AG08396 (cell line): Measurements from ENCODE around the gene SWT1.
"Not testable (repeated sequence)": the region's sequence is repeated elsewhere in the genome, so short reads cannot be mapped to it uniquely, and the experiment has no call there.

ENCODE experiments used
- DNase-seq: peaks from one replicate; pipeline ENCODE4 v3.0.0; 2012; ENCODE audit warnings: low spot score, mixed read lengths

Gene SWT1

DNA sequence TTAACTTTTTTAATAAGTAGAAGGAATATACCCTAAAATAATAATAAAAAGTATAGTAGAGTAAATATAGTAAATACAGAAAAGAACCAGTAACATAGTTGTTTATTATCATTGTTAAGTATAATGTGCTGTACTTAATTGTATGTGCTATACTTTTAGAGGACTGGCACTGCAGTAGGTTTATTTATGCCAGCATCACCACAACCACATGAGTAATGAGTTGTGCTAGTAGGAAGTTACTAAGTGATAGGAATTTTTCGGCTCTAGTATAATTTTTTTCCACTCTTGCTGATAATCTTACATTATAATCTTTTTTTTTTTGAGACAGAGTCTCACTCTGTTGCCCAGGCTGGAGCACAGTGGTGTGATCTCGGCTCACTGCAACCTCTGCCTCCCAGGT, 88.5 kb downstream of the SWT1 start:
- DNase-seq, result no peak

- DNase-seq, result no peak
These were observed 92.6 kb downstream of the SWT1 start for GRCh38 chr1:185249563-185249962.

GRCh38 chr1:185250063-185250462, 93.1 kb downstream of the SWT1 start:
- DNase-seq, result no peak

GRCh38 chr1:185251928-185252327, 95.0 kb downstream of the SWT1 start:
- DNase-seq, result not testable (repeated sequence)

DNA sequence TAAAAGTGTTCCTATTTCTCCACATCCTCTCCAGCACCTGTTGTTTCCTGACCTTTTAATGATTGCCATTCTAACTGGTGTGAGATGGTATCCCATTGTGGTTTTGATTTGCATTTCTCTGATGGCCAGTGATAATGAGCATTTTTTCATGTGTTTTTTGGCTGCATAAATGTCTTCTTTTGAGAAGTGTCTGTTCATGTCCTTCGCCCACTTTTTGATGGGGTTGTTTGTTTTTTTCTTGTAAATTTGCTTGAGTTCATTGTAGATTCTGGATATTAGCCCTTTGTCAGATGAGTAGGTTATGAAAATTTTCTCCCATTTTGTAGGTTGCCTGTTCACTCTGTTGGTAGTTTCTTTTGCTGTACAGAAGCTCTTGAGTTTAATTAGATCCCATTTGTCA, 95.4 kb downstream of the SWT1 start:
- DNase-seq, result not testable (repeated sequence)

DNA sequence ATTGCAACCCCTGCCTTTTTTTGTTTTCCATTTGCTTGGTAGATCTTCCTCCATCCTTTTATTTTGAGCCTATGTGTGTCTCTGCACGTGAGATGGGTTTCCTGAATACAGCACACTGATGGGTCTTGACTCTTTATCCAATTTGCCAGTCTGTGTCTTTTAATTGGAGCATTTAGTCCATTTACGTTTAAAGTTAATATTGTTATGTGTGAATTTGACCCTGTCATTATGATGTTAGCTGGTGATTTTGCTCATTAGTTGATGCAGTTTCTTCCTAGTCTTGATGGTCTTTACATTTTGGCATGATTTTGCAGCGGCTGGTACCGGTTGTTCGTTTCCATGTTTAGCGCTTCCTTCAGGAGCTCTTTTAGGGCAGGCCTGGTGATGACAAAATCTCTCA, 98.6 kb downstream of the SWT1 start:
- DNase-seq, result not testable (repeated sequence)

GRCh38 chr1:185257116-185257949, 100.4 kb downstream of the SWT1 start:
- DNase-seq, result not testable (repeated sequence)

DNA sequence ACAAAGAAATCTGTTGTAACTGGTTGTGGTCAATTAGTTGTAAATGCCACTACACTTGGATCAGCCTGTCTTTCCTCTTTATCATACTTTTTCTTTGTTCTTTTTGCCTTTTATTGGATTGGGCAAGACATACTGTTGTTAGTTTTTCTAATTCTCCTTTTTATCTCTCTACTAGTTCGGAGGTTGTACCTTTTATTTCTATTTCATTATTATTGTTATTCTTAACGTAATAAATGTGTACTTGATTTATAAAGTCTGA, 100.9 kb downstream of the SWT1 start:
- no peak for DNase-seq

- no peak for DNase-seq
These were observed 101.7 kb downstream of the SWT1 start for GRCh38 chr1:185258676-185259075.

DNA sequence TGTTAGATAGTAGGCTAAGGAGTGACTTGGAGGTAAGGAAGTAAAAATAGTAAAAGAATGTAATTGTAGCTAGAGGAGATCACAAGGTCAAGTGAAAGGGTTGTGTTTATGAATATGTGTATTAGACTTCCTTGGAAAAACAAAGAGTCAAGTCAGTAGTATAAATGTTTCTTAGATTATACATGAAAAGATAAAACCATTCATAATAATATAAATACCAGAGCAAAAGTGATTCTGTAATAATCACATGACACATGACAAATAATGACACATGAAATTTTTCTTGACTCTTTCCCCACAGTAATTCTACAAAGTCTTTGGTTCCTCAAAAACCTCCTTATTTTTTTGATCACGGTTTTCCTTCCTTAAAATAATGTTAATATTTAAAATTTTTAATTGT, 103.6 kb downstream of the SWT1 start:
- DNase-seq, result no peak

DNA sequence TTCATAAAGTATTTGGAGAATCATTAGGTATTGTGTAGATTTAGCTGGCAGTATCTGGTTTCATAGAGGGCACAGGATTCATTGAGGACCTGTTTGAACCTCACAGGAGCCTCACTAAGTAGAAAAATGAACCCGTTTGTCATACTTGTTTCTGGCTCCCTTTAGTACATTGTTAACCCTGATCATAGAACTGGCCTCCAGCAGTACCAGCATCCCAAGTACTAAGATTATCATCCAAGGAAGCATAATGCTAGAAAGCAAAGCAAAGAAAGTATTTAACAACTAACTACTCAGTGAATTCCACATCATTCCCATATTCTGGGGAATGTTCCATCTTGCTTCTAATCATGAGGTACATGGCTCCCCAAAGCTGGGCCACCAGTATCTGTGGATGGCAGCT, 105.2 kb downstream of the SWT1 start:
- no peak for DNase-seq

DNA sequence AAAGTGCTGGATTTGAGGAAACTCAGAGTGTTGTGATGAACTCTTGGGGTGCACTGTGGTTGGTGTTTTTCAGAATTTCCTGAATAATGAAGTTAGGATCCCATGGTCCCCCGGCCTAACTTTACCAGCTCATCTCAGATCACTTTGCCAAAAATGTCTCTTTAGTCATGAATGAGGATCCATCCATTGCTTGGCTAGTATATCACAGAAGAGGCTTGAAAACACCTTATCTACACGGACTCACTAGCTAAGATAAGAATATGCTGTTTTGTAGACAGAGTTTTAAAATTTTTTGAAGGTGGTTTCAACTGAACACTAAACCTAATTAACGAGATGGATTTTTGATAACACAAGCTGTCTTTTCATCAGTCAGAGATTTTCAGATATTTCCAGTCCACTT, 106.3 kb downstream of the SWT1 start:
- no peak for DNase-seq

DNA sequence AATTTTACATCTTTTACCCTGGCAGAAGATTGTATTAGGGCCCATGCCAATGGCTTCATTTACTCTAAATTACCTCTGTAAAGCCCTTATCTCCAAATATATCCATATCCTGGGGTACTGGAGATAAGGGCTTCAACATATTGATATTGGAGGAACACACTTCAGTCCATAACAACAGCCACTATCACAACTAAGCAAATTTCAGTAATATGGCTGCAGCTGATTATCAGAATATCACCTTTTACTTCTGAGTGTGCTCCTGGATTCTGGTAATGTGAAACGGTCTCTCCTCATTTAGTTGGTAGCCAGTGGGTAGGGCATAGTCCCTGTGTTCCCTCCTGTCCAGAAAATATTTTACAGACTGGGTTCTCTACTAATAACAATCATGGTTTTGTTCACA, 106.8 kb downstream of the SWT1 start:
- DNase-seq, result no peak

GRCh38 chr1:185265314-185265713, 108.3 kb downstream of the SWT1 start:
- no peak for DNase-seq

- no peak for DNase-seq
These were observed 110.3 kb downstream of the SWT1 start for GRCh38 chr1:185267301-185267700.

DNA sequence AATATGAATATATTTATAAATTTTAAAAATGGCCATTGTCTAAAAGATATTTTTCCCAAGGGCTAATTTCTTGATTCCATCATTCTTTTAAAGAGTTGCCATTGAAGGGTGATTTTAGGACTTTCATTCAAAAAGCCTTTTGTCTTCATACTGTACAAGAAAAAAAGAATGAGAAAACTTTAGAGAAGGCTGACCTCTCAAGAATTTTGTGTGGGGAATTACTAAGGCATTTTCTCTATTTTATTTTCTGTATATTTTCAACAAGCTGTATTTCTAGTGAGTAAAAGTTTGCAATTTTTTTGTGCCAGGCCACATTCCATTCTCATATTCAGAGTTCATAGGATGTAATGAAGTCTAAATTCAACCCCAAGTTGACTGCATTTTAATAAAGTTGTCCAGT, 110.7 kb downstream of the SWT1 start:
- DNase-seq, result no peak

DNA sequence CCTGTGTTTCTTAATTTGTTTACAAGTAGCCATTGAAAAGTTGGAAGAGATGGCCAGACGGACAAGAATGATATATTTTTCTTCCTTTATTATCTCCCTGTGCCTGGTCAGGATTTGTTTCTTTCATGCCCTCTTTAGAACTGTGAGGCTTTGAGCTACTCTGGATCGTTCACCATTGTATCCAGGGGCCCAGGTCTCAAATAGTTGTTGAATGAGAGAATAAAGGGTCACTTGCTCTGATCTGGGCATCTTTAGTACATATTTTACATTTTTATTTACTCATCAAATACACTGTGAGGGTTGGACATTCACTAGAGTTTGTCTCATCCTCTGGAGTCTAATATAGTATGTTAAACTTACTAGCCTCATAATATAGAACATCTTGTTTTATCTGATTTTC, 111.4 kb downstream of the SWT1 start:
- no peak for DNase-seq

- no peak for DNase-seq
These were observed 115.0 kb downstream of the SWT1 start for GRCh38 chr1:185271921-185272320.

- DNase-seq, result no peak
These were observed 122.6 kb downstream of the SWT1 start for GRCh38 chr1:185279571-185279970.

- no peak for DNase-seq
These were observed 123.6 kb downstream of the SWT1 start for GRCh38 chr1:185280589-185280988.

GRCh38 chr1:185281245-185281644, 124.3 kb downstream of the SWT1 start:
- no peak for DNase-seq

DNA sequence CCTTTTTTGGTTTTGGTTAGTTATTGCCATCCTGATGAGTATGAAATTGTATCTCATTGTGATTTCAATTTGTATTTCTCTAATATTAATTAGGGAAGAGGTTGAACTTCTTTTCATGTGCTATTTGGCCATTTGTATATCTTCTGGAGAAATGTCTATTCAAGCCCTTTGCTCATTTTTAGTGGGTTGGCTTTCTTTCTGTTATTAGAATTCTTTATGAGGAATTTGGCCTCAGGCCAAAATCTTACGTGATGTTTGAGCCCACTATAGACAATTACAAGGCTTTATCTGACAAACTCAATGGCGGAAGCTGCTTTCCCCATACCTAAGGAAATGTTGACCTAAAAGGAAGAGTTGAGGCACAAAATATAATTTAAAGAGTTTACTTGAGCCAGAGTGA, 127.1 kb downstream of the SWT1 start:
- DNase-seq, result no peak

GRCh38 chr1:185284533-185285276, 127.7 kb downstream of the SWT1 start:
- DNase-seq, result no peak

- no peak for DNase-seq
These were observed 130.5 kb downstream of the SWT1 start for GRCh38 chr1:185287451-185287850.
